ENCODE results near the gene PPM1A.

- TF ChIP-seq CTCF (IDR thresholded peaks at IDR 0.05): no peak
- no peak for TF ChIP-seq EP300 (IDR thresholded peaks at IDR 0.05)
These were observed 45.5 kb downstream of the PPM1A start for GRCh38 chr14:60294411-60295069.

All from tibial nerve (tissue), 4 donors.